Left hindlimb (tissue), 1 donor: ENCODE results near the gene DVL1.
A peak's percentile ranks its signal among the peaks of the same experiment; 100 is the strongest.

Source experiments
- DNase-seq: peaks from one replicate; pipeline ENCODE4 v3.0.0-alpha.2; 2018

DVL1 gene

DNA sequence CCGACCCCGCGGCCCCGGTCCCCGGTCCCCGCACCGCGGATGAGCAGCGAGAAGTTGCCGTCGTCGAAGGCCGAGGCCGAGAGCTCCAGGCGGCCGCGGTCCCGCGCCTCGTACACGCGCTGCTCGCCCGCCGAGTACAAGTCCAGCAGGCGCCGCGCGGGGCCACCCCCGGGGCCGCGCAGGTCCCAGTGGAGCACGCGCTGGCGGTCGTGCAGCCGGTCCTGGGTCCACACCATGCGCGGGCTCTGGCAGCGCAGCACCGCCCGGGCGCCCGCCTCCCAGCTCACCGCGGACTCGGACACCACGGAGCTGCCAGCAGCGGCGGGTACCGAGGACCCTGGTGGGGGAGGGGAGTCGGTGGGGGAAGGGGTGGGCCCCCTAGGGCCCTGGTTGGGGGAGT lies 6.2 kb upstream of the DVL1 start:
- peak; percentile 50 for DNase-seq

DNA sequence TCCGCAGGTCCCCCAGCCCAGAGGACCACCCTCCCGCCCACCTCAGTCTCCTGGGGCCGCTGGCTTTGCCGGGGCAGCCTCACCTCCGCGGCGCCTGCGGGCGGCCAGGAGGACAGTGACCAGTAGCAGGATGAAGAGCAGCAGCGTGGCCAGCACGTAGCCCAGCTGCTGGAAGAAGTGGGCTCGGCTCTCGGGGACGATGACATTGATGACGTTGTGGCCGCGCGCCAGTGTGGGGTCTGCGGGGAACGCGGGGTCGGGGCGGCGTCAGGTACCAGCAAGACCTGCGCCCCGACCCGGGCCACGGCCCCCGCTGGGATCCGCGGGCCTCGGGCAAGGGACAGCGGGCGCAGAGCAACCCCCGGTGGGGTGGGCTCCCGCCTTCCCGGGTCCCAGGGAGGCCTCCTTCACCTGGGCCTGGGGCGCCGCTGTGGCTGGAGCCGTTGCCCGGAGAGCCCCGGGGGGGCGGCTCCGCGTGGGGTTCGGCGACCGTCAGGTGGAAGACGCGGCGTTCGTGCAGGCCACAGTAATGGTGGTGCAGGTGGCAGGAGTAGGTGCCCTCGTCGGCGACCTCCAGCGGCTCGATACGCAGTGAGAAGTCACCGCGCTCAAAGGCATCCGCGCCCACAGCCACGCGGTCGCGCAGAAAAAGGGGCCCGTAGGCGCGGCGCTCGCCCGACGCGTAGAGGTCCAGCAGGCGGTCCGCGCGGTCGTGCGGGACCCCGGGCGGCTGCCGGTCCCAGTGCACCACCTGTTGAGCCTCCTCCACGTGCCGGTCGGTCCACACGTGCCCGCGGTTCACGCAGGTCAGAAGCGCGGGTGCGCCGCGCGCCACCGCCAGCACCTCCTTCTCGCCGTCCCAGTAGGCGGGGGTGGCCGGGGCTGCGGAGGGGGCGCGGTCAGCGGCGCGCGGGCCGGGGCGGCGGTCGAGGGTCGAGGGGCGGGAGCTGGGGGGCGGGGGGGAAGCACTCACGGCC lies 5.3 kb upstream of the DVL1 start:
- peak; percentile 44 for DNase-seq

DNA sequence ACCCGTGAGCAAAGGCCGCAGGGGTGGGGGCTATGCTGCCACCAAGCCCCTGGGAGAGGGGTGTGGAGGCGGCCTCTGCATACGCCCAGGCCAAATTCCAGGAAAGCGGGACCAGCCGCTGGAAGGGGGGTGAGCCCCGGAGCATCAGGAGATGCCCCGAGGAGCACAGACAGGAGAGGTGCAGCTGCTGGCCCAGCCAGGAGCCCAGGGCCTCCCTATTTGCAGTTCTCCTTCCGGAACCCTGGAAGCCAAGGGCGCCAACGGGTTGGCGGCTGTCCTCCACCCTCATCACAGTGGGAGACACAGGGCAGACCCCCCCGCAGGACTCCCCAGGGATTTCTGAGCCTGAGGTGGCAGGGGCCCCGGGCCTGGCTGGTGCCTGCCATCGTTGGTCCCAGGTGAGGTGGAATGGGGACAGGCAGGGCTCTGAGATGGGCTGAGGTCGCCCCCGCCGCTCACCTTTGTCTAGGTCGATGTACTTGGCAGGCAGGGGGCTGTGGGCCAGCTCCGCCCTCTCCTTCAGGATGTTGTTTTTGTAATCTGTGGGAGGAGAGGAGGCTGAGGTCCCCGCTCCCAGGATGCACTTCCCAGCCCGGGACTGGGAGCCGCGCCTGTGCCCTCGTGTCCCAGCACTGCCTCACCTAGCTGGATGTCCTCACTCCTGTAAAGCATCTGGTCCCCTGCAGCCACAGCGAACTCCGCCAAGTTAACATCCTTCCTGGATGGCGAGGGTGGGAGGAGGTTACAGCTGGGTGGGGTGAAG lies 4.4 kb upstream of the DVL1 start:
- DNase-seq = peak; percentile 41

DNA sequence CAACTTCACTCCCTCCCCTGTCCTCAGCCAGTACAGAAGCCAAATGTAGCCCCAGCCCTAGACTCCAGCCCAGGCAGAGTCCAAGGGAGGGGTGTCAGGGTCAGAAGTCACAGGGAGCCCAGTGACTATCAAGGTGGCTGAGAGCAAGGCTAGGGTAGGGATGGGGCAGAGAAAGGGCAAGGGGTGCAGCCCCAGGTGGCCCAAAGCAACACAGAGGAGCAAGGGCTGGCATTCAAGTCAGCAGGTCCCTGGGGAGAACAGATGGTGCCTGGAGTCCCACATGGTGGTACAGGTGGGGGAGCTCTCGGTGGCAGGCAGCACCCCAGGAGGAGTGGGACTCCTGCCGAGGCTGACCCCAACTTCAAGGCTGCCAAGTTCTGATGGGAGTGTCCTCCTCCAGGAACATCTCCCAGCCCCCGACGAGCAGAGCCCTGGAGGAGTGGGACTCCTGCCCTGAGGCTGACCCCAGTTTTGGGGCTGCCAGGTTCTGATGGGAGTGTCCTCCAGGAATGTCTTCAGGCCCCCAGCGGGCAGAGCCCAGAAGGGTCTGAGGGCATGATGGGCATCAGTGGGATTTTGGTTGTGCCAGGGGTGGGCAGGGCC lies 3.7 kb upstream of the DVL1 start:
- DNase-seq = no peak

DNA sequence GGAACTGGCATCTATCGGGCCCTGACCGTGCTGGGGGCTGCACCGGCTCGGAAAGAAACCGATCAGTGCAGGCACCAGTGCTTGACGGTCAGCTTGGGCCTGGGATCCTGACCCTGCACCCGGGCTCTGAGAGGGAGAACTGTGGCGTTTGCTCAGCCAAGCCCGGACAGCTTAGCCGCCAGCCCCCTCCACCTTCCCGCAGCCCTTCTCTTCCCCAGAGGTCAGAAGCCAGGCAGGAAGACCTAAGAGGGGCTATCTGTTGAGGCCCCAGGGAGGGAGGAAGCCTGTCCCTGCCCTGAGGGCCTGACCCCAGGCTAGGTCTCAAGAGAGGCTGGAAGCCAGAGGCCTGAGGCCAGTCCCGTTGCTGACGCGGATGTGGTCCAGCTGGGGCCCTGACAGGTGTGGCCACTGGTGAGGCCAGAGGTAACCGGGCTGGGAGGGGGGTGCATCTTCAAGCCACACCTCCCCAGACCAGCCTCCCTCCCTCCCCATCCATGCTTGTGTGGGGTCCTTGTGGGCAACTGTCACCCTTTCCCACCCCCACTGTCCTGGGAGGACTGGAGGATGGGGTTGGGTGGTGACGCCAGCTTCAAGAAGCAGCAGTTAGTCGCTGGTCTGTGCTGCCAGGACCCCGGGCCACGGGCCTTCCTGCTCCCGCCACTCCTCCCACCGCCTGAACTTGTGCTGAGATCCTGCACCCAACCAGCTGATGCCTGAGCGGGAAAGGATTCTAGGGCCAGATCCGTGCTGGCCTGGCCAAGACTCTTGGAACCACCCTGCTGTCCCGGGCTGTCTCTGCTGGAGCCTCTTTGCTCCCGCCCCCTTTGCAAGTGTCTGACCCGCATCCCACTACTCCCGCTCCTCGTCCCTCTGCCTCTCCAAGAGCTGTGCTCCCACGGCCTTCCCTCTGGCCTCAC lies 2.6 kb upstream of the DVL1 start:
- DNase-seq = peak; percentile 79

DNA sequence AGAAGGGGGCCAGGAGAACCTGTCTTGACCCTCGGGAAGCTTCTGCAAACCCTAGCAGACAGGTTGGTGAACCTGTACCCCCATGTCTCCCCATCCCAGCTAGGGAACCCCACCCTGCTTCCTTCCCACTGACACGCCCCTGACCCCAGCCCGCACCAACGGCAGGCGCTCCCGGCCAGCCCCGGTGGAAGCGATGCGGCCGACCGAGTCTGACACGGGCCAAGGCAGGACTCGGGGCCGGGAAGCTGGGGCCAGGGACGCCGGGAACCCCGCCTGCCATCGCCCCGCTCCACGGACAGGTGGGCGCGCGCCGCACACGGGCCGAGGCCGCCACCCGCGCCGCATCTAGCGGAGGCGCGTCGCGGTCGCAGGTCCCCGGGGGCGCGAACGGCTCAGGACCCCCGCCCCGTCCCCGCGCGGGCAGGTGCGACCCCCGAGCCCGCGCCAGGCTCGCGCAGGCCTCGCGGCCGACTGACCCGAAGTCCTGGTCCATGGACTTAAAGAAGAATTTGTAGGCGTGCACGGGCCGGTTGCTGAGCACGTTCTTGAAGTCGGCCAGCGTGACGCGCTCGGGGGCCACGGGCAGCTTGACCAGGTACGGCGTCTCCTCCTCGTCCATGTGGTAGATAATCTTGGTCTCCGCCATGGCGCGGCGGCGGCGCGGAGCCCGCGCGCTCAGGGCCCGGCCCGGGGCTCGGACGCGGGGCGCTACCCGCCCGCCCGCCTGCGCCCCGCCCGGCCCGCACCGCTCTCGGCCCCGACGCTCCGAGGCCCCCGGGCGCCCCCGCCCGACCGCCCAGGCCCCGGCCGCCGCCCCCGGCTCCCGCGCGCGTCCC lies 580 bp downstream of the DVL1 start:
- DNase-seq = peak; percentile 47

DNA sequence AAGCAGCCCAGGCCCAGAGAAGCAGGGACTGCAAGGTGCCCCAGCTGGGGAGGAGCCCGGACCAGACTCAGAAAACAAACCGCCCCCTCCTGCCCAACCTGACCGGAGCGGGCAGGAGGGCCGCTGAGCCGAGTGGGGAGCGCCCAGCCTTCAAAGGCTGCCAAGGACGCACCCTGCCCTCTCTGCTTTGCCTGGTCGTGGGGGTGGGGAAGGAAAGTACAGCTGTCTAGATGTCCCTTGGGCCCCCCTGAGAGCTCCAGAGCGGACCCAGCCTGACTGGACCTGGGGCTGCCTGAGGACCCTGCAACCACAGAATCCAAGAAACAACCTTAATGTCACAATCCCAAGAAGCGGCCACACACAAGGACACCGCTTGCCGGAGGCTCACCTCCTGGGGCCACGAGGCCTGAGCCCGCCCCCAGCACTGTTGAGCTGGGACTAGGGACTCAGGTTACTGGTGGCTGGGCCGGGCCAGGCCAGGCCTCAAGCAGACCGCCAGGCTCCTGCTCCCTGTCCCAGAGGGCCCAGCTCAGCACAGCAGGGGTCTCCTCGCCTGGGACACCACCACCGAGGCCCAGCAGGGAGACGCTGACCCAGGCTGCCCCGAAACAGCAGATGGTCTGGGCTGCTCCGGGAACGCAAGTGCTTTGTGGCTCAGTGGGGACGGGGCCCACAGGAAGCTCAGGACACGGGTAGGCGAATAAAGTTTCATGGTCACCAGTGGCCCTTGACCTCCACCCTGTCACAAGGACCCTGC lies 1.4 kb downstream of the DVL1 start:
- DNase-seq = peak; percentile 59

DNA sequence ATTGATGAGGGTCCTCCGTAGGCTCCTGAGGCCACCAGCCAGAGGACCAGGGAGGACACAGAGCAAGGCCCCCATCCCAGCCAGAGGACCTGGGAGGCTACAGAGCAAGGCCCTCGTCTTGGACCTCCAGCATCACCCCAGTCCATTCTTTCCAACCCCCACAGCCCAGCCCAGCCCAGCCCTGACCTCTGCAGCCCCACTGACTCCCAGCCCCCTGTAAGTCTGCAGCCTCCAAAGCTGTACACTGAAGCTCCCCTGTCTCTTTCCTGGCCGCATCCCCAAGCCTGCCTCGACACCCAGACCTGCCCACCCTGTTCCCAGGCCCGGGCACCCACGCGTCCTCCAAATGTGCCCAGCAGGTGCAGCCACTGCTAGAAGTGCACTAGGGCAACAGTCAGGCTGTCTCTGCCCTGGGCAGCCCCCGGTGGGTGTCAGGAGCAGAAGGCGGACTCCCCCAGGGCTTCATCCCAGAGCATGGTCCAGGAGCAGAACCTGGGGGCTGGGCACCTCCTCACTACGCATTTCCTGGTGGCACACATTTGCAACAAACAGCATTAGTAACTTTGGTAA lies 2.1 kb downstream of the DVL1 start:
- DNase-seq = no peak

DNA sequence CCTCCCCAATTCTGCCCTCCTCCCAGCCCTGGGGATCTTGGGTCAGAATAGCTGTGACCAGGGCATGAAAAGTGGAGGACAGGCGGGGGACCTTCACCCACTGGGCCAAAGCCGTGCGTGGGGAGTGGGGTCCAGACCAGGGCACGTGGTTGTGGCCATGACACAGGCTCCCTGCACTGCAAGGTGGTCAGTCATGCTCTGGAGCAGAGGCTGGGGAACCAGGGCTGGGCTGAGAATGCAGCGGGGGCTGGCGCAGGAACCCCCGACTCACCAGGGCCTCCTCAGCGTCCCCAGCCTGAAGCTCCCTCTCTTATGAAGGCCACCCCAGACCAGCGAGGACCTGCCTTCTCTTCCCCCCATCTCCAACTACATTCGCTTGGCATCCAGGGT lies 2.7 kb downstream of the DVL1 start:
- DNase-seq = no peak

DNA sequence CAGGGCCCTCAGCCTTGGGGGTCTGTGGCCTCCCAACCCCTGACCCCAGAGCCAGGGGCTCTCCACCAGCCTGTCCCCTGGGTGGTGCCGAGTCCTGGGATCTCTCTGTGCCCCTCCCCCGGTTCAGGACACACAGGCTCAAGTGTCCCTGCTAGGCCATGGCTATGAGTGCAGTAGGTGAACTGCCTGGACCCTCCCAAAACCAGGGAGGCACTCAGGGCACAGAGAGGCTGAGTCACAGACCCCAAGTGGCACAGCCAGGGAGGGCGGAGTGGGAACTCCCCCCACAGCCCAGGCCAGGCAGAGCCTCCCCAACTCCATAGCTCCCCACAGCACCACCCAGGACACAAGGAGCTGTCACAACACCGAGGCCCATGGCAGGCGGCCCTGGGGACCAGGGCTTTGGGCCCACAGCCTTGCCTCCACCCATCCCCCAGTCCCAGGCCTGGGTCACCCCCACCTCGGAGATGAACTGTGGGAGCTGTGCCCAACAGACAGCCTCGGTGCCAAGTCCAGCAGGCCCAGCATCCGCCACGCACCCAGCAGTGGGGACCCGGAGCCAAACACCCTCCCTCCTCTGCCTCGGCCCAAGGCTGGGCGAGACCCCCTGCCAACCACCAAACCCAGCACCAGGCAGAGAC lies 3.2 kb downstream of the DVL1 start:
- no peak for DNase-seq

DNA sequence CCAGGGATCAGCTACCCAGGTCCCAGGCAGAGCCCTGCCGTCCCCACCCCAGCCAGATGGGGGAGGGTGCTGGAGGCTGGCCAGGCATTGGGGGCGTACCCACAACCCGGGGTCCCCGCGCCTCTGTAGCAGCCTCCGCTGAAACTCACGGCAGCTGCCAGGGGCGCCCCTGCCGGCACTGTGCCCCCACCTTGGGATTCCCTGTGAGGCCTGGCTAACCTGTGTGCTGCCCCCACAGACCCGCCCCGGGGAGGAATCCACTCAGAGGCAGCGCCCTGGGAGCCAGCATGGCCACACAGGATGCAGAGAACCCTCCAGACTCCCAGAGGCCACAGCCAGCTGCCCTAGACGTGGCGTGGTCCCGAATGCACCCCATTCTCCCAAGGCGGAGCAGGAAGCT lies 3.8 kb downstream of the DVL1 start:
- no peak for DNase-seq

DNA sequence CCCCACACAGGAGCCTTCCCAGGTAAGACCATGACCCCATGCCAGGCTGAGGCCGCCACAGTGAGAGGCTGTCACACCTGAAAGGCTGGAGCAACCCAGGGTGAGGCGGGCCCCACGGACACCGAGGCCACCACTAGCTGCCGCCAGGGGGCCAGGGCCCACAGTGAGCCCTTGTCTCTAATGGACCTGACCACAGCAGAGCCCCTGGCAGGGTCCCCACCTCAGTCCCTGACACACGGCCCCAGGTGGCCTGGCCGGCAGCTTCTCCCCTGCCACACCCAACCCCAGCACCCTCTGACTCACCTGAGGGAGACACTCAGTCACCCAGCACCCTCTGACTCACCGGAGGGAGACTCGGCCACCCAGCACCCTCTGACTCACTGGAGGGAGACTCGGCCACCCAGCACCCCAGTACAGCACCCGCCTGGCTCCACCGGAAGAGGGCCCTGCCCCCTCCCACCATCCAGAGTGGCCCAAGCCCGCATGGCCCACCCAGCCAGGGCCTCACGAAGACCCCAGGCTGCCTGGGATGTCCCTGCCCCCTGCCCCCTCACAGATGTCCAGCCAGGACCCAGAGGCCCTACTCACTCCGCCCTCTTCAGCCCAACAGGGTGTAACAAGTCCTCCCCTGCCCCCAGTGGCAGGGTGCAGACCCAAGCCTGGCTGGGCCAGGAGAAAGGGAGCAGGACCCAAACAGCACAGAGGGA lies 4.4 kb downstream of the DVL1 start:
- DNase-seq = no peak

DNA sequence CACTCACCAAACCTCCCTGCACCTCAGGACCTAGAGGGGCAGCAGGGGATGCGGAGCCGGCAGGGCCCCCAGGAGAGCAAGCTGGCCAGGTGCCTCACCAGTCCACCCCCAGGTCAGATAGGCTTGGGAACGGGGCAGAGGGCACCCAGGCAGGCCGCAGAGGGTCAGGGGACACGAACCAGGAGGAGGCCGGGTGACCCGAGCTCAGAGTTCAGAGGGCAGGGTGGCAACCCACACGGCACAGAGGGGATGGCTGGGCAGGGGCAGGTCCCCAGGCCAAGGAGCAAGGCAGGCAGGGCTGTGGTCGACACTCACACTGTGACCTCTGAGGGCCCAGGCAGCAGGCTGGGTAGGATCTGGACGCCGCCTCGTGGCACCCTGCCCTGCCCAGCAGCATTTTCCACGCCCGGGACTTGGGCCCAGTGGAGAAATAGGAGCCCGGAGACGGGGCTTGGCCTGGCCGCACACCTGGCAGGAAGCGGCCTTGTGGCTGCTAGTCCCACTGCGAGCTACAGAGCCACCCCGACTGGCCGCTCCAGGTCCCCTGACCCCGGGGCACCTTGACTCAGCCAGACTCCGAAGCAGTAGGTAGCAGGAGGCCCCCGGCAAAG lies 5.3 kb downstream of the DVL1 start:
- DNase-seq = no peak

DNA sequence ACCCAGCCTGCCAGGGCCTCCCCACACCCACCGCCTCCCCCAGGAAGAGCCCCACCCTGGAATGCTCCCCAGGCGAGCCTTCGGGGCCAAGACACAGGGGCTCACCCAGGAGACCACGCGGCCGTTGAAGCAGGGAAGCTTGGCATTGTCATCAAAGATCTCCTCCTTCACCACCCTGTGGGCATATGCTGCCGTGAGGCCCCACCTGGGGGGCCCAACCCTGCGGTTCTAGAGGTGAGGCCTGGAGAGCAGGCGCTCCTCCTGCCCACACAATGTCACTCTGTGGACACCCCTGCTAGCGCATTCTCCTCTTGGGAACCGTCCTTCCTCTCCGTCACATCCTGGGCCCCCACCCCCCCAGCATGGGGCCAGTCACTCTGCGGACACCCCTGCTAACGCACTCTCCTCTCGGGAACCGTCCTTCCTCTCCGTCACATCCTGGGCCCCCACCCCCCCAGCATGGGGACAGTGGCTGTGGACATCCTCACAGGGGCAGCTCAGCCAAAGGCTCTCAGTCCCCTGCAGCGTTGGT lies 6.6 kb downstream of the DVL1 start:
- DNase-seq = no peak

DNA sequence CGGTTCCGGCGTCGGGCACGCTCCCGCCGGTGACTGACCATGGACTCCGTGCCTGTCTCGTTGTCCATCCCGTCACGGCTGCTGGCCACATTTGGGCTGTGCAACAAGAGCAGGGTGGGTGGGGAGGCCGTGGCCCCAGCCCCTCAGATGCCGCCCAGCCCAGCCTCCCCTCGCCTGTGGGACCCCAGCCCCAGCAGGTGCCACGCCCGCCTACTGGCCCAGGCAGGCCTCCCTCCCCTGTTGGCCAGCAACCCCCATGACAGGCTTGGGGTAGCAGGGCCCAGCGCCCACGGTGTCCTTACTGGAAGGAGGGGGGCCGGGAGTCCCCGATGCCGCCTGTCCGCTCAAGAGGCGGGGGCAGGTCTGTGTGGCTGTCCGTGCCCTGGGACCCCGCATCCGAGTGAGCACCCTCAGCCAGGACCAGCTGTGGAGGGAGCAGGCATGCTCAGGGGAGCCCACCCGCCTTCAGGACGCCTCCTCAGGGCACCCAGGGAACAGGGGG lies 7.1 kb downstream of the DVL1 start:
- no peak for DNase-seq

DNA sequence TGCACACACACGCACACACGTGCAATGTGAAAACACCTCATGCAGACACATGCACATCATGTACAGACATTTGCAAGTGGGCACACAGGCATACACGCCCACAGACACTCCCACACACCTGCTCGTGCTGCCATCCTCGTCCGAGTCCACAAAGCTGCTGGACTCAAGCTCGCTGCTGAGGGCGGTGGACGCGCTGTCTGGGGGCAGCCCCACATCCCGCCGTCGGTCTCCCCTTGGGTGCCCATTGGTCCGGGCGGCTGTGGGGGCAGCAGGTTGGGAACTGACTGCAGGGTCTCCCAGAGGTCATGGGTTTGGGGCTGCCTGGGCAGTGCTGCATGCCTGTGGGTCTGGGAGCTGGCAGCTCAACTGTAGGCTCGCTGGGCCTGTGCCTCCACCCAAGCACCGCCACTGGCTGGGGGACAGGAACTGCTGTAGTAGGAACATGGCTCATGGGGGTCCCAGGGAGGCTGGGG lies 7.6 kb downstream of the DVL1 start:
- no peak for DNase-seq

DNA sequence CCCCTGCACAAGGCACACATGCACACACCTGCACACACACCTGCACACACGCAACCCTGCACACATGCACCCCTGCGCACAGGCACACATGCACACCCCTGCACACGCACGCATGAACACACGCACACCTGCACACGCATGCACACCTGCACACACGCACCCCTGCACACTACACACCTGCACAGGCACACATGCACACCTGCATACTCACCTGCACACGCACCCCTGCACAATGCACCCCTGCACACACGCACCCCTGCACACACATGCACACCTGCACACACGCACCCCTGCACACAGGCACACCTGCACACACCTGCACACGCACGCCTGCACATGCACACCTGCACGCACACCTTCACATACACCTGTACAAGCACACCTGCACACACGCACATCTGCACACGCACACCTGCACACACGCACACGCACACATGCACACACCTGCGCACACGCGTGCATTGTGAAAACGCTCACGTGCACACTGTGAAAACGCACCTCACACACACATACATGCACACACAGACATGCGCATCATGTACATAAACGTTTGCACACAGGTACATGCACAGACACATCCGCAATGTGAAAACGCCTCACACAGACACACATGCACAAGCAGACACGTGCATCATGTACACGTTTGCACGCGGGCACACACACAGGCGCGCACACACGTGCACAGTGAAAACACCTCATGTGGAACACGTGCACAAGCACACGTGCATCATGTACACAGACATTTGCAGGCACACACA lies 8.2 kb downstream of the DVL1 start:
- no peak for DNase-seq
